HFFc6 (cell line): ENCODE data around the gene MRPL48. TPM values are rescaled to one million over a fixed set of nuclear protein-coding genes. Genes with fewer than 3 reads are reported as not detected.

Source experiments
- DNase-seq: peaks from one replicate; pipeline ENCODE4 v3.0.0-alpha.2; 2018
- H3K27ac Mint-ChIP-seq: 2 replicates; pipeline ENCODE4 v1.8.0; 2020; ENCODE audit warnings: mild to moderate bottlenecking, mixed read lengths
- H3K27me3 Mint-ChIP-seq: 2 replicates; pipeline ENCODE4 v1.8.0; 2021; ENCODE audit warnings: mild to moderate bottlenecking, moderate library complexity, mixed read lengths; ENCODE audit not compliant: insufficient read depth
- H3K36me3 Mint-ChIP-seq: 2 replicates; pipeline ENCODE4 v1.8.0; 2021; ENCODE audit warnings: low read depth, mixed read lengths
- H3K4me1 Mint-ChIP-seq: 2 replicates; pipeline ENCODE4 v1.8.0; 2020; ENCODE audit warnings: low read depth, mixed read lengths
- H3K4me3 Mint-ChIP-seq: 2 replicates; pipeline ENCODE4 v1.8.0; 2020; ENCODE audit warnings: mild to moderate bottlenecking, moderate library complexity, mixed read lengths
- H3K9me3 Mint-ChIP-seq: 2 replicates; pipeline ENCODE4 v1.8.0; 2020; ENCODE audit warnings: mild to moderate bottlenecking, mixed read lengths
- total RNA-seq, 6 experiments: library from RNA; stranded (reverse); fragmentation: NEBNext Ultra II Directional; extraction: Animal tissue kit (Norgen Biotek cat#: 25700); gene quantifications; 2 replicates in 1 of 6; 3 replicates in 5 of 6; pipeline ENCODE4 v1.2.3, GENCODE V29; 2021
- TF ChIP-seq, protein P1 (sequence below): fragments of 200-600 bp; sonication (generic); IDR thresholded peaks from 2 replicates; pipeline ENCODE4 v1.5.0; 2021; ENCODE audit warnings: antibody characterized with exemption, mild to moderate bottlenecking

MRPL48 gene
- total RNA-seq, 6 experiments from 2014 or later = 29.3 to 39.4 (median 35.1) TPM

DNA sequence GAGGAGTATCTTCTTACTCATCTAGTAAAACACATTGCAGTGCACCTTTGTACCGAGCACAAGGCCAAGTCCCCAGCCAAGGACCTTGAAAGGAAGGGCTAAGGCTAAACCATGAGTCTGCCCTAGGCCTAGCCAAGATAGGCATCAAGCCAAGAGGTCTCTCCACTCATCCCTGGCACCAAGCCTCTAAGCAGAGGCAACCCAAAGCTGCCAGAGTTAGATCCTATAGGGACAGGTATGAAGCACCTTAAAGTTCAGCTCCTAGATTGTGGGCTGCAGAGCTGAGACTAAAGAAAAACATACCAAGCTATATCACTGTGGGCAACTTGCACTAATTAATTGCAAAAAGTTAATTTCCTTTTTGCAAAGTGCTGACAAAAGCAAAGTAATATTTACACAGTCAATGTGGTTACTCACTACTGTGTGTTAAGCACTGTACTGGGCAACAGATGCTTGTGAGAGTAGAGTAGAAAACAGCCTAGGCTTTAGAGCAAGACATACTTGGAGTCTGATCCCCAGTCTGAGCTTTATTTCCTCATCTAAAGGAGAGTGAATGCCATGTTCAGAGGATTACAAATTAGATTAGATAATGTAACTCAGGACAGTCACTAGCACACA, 81.8 kb downstream of the MRPL48 start:
- DNase-seq = no peak
- no peaks in the 10 kb centered on the region; the same call in none of the 2 replicates for H3K27me3 Mint-ChIP-seq
- no peak overlapping the region for H3K27ac Mint-ChIP-seq
- no peak overlapping the region for H3K4me3 Mint-ChIP-seq
- H3K9me3 Mint-ChIP-seq = no peaks in the 10 kb centered on the region
- TF ChIP-seq, protein P1, sequence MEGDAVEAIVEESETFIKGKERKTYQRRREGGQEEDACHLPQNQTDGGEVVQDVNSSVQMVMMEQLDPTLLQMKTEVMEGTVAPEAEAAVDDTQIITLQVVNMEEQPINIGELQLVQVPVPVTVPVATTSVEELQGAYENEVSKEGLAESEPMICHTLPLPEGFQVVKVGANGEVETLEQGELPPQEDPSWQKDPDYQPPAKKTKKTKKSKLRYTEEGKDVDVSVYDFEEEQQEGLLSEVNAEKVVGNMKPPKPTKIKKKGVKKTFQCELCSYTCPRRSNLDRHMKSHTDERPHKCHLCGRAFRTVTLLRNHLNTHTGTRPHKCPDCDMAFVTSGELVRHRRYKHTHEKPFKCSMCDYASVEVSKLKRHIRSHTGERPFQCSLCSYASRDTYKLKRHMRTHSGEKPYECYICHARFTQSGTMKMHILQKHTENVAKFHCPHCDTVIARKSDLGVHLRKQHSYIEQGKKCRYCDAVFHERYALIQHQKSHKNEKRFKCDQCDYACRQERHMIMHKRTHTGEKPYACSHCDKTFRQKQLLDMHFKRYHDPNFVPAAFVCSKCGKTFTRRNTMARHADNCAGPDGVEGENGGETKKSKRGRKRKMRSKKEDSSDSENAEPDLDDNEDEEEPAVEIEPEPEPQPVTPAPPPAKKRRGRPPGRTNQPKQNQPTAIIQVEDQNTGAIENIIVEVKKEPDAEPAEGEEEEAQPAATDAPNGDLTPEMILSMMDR = no peak
- peaks cover 32% of the 10 kb centered on the region for H3K4me1 Mint-ChIP-seq
- H3K36me3 Mint-ChIP-seq = peaks cover 22% of the 10 kb centered on the region

DNA sequence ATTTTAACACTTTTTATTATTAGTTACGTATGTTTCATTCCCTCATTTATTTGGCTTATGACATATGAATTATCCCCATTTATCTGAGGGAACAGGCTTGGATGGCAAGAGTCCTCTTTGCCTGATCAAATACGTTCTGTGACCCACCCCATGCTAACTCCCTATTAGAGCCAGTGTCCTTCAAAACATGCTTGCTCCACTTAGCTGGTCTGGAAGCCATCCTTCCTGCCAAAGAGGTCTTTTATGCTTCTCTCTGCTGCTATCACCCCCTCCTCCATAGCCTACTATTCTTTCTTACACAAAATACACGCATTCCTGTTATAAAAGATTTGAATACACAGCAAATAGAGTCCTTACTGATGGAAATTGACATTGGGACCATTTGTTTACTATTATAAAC, 82.6 kb downstream of the MRPL48 start:
- H3K4me3 Mint-ChIP-seq = no peak overlapping the region
- peaks cover 27% of the 10 kb centered on the region for H3K36me3 Mint-ChIP-seq
- H3K4me1 Mint-ChIP-seq = peaks cover 39% of the 10 kb centered on the region
- H3K27ac Mint-ChIP-seq = no peak overlapping the region
- no peak for DNase-seq
- no peaks in the 10 kb centered on the region for H3K9me3 Mint-ChIP-seq
- TF ChIP-seq, protein P1 = no peak
- no peaks in the 10 kb centered on the region; the same call in none of the 2 replicates for H3K27me3 Mint-ChIP-seq

DNA sequence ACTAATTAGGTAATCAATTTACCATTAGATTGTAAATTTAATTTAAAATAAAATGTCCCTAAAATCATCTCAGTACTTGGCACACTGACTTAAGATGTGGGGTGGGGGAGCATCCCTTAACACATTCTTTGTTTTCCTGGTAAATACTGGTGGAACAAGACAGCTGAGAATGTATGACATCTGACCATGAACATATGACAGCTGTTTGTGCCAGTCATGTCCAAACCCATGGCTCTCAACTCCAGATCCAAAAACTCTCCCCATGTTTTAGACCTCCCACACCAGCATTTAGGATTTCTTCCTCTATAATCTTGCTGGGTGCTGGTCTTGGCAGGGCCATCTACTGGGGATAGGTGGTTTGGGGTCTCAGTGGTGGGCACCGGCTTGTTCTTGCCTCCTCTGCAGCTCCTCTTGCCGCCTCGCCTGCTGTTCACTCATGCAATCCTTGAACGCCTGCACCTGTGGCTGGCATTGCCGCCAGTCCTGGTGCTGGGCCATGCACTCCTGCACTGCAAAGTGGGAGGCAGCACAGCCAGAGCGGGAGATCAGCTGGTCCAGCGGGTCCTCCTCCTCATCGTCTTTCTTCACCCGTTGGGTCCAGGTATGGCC, 85.2 kb downstream of the MRPL48 start:
- DNase-seq = no peak
- TF ChIP-seq, protein P1 = no peak
- no peak overlapping the region for H3K4me3 Mint-ChIP-seq
- peaks cover 32% of the 10 kb centered on the region for H3K4me1 Mint-ChIP-seq
- no peaks in the 10 kb centered on the region; the same call in 1 of the 2 replicates for H3K27me3 Mint-ChIP-seq
- peaks cover 37% of the 10 kb centered on the region for H3K36me3 Mint-ChIP-seq
- no peak overlapping the region; the same call in 1 of the 2 replicates for H3K27ac Mint-ChIP-seq
- no peaks in the 10 kb centered on the region for H3K9me3 Mint-ChIP-seq

DNA sequence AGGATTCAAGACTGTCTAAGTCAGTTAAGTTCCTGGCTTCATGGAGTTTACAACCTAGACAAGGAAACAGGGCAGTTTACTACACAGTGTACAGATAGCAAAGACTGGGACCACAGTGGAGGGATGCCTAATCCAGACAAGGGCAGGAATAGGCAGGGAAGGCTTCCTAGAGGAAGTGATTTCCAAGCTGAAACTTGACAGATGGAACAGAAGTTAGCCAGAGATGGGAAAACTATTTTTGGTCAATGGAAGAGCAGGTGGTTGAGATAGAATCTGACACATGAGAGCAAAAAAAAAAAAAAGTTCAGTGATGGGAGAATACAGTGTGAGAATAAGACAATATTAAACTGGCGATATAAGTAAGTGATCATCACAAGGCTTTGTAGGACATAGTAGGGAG, 87.7 kb downstream of the MRPL48 start:
- Mint-ChIP-seq H3K36me3 (peaks cover 33% of the 10 kb centered on the region), H3K4me3 (peak overlapping the region; percentile 99), H3K27ac (peak overlapping the region; percentile 97), H3K9me3 (no peaks in the 10 kb centered on the region), H3K27me3 (no peaks in the 10 kb centered on the region; the same call in 1 of the 2 replicates), H3K4me1 (peaks cover 20% of the 10 kb centered on the region)
- DNase-seq = no peak
- TF ChIP-seq, protein P1 = no peak

DNA sequence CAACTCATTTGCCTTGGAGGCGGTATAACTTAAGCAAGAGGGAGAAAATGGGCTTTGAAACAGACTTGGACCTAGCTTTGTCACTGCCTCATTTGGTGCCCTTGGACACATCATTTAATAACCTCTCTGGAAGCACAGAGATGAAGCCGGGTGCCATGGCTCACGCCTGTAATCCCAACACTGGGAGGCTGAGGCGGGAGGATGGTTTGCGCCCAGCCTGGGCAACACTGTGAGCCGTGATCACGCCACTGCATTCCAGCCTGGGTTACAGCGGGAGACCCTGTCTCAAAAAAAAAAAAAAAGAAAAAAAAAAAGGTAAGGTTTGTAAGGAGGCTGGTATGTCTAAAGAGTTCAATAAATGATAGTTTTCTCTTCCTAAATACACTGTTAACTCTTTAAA, 88.2 kb downstream of the MRPL48 start:
- Mint-ChIP-seq H3K27ac (peak overlapping the region; percentile 97), H3K9me3 (no peaks in the 10 kb centered on the region), H3K36me3 (peaks cover 33% of the 10 kb centered on the region), H3K4me3 (peak overlapping the region; percentile 99), H3K4me1 (peaks cover 20% of the 10 kb centered on the region), H3K27me3 (no peaks in the 10 kb centered on the region; the same call in 1 of the 2 replicates)
- DNase-seq = no peak
- TF ChIP-seq, protein P1 = no peak
